ENCODE measurements around the gene TAF5. TPM values are rescaled to one million over a fixed set of nuclear protein-coding genes. Genes with fewer than 3 reads are reported as not detected.
"Not testable (repeated sequence)": the region's sequence is repeated elsewhere in the genome, so short reads cannot be mapped to it uniquely, and the experiment has no call there.

Gene TAF5
- total and polyA plus RNA-seq, 7 donors: 2.8 to 7.1 (median 4.2) TPM

GRCh38 chr10:103397191-103397825 is 29.5 kb downstream of the TAF5 start:
- Histone ChIP-seq H3K36me3 (peaks cover 8 to 49% (median 14%) of the 10 kb centered on the region in 4 donors), H3K4me1 (peaks cover 0 to 52% (median 37%) of the 10 kb centered on the region in 4 donors), H3K27me3 (no peaks in the 10 kb centered on the region), H3K9me3 (no peaks in the 10 kb centered on the region), H3K27ac (peak overlapping the region in 3 of 4 donors; percentile 89 to 90 (median 90)), H3K4me3 (peak overlapping the region; percentile 72 to 96 (median 80))
- TF ChIP-seq EP300 (IDR thresholded peaks at IDR 0.05) (no peak), POLR2A (IDR thresholded peaks at IDR 0.05) (no peak), POLR2AphosphoS5 (IDR thresholded peaks at IDR 0.05) (no peak), CTCF (IDR thresholded peaks at IDR 0.05) (no peak)
- WGBS, 2 donors: 25 to 63% methylated on average over 19 of the region's 19 CpGs
- no peak for DNase-seq
- intact Hi-C loops (cut with DNase I): no loop called here

GRCh38 chr10:103413564-103413963 is 45.8 kb downstream of the TAF5 start:
- H3K9me3 ChIP-seq: no peaks in the 10 kb centered on the region
- no peaks in the 10 kb centered on the region for H3K27me3 ChIP-seq
- H3K27ac ChIP-seq: no peak overlapping the region
- no peaks in the 10 kb centered on the region for H3K4me1 ChIP-seq
- WGBS, 2 donors: 92 to 96% methylated on average over 2 of the region's 2 CpGs
- intact Hi-C loops (cut with DNase I): no loop called here
- no peak overlapping the region for H3K4me3 ChIP-seq
- no peak for DNase-seq
- peaks cover 50 to 100% (median 70%) of the 10 kb centered on the region in 4 donors for H3K36me3 ChIP-seq
- TF ChIP-seq POLR2A (IDR thresholded peaks at IDR 0.05) (no peak), POLR2AphosphoS5 (IDR thresholded peaks at IDR 0.05) (no peak), EP300 (IDR thresholded peaks at IDR 0.05) (no peak), CTCF (IDR thresholded peaks at IDR 0.05) (no peak)

GRCh38 chr10:103415581-103415980 is 47.8 kb downstream of the TAF5 start:
- no peaks in the 10 kb centered on the region for H3K9me3 ChIP-seq
- peaks cover 59 to 100% (median 80%) of the 10 kb centered on the region in 4 donors for H3K36me3 ChIP-seq
- H3K27me3 ChIP-seq: no peaks in the 10 kb centered on the region
- no peaks in the 10 kb centered on the region for H3K4me1 ChIP-seq
- no peak for DNase-seq
- TF ChIP-seq CTCF (IDR thresholded peaks at IDR 0.05): no peak
- TF ChIP-seq EP300 (IDR thresholded peaks at IDR 0.05): no peak
- no peak for TF ChIP-seq POLR2AphosphoS5 (IDR thresholded peaks at IDR 0.05)
- no peak for TF ChIP-seq POLR2A (IDR thresholded peaks at IDR 0.05)
- no peak overlapping the region for H3K4me3 ChIP-seq
- 72 to 84% methylated on average over 8 of the region's 8 CpGs for WGBS, 2 donors
- intact Hi-C loops (cut with DNase I): loop anchor here (5.0 kb wide), 1 partner anchor 177 kb away; no protein-coding TSS in a partner anchor
- H3K27ac ChIP-seq: no peak overlapping the region

GRCh38 chr10:103416436-103417147 is 48.8 kb downstream of the TAF5 start:
- H3K4me3 ChIP-seq: no peak overlapping the region
- H3K9me3 ChIP-seq: no peaks in the 10 kb centered on the region
- H3K27ac ChIP-seq: no peak overlapping the region
- intact Hi-C loops (cut with DNase I): loop anchor here (1.0 to 5.0 kb wide), 2 partner anchors 69 to 176 kb away; no protein-coding TSS in a partner anchor
- H3K4me1 ChIP-seq: no peaks in the 10 kb centered on the region
- H3K36me3 ChIP-seq: peaks cover 68 to 99% (median 84%) of the 10 kb centered on the region in 4 donors
- DNase-seq: peak; percentile 78
- 52 to 56% methylated on average over 8 of the region's 8 CpGs for WGBS, 2 donors
- no peaks in the 10 kb centered on the region for H3K27me3 ChIP-seq
- TF ChIP-seq CTCF (IDR thresholded peaks at IDR 0.05) (peak in 3 of 4 experiments; percentile 21 to 56 (median 36)), EP300 (IDR thresholded peaks at IDR 0.05) (no peak), POLR2A (IDR thresholded peaks at IDR 0.05) (no peak), POLR2AphosphoS5 (IDR thresholded peaks at IDR 0.05) (no peak)

GRCh38 chr10:103417148-103417469 is 49.3 kb downstream of the TAF5 start:
- H3K27me3 ChIP-seq, H3K4me1 ChIP-seq, H3K9me3 ChIP-seq, H3K4me3 ChIP-seq, DNase-seq, H3K27ac ChIP-seq: not testable (repeated sequence)
- intact Hi-C loops (cut with DNase I): loop anchor here (1.0 to 5.0 kb wide), 2 partner anchors 68 to 175 kb away; no protein-coding TSS in a partner anchor
- peaks cover 68 to 95% (median 81%) of the 10 kb centered on the region in 4 donors for H3K36me3 ChIP-seq
- 93 to 94% methylated on average over 5 of the region's 5 CpGs for WGBS, 2 donors
